Spleen (tissue), 11 donors: ENCODE data around the gene GID8. TPM values are rescaled to one million over a fixed set of nuclear protein-coding genes. Genes with fewer than 3 reads are reported as not detected.

ENCODE experiments used
- DNase-seq: peaks from one replicate; pipeline ENCODE4 v3.0.0-alpha.2; 2020
- H3K27ac ChIP-seq, 8 donors: fragments of 200-600 bp; sonication (generic) in 7 of 8; 1 replicate in 4 of 8; 2 replicates in 4 of 8; pipeline versions ENCODE4 v1.5.0 to v1.8.0; 2016 to 2021; ENCODE audit warnings: inconsistent platforms in 4 of 8, mild to moderate bottlenecking in 4 of 8, moderate library complexity in 1 of 8
- H3K27me3 ChIP-seq, 7 donors: fragments of 200-600 bp; sonication (generic) in 6 of 7; replicated peaks in 1 of 7; 1 replicate in 4 of 7; 2 replicates in 3 of 7; pipeline versions ENCODE4 v1.5.0 to v1.8.0; 2016 to 2021; ENCODE audit warnings: inconsistent platforms in 3 of 7, mild to moderate bottlenecking in 1 of 7
- H3K36me3 ChIP-seq, 6 donors: fragments of 200-600 bp; sonication (generic) in 5 of 6; 1 replicate in 4 of 6; 2 replicates in 2 of 6; pipeline versions ENCODE4 v1.5.0 to v1.8.0; 2016 to 2021; ENCODE audit warnings: inconsistent platforms in 2 of 6
- H3K4me1 ChIP-seq, 6 donors: fragments of 200-600 bp; sonication (generic) in 5 of 6; 1 replicate in 3 of 6; 2 replicates in 3 of 6; pipeline versions ENCODE4 v1.5.0 to v1.8.0; 2016 to 2021; ENCODE audit warnings: inconsistent platforms in 3 of 6
- H3K4me3 ChIP-seq, 8 donors: fragments of 200-600 bp; sonication (generic) in 7 of 8; 1 replicate in 4 of 8; 2 replicates in 4 of 8; pipeline versions ENCODE4 v1.5.0 to v1.8.0; 2016 to 2021; ENCODE audit warnings: inconsistent platforms in 4 of 8, mild to moderate bottlenecking in 4 of 8, moderate library complexity in 2 of 8
- H3K9me3 ChIP-seq, 8 donors: fragments of 200-600 bp; sonication (generic) in 7 of 8; 1 replicate in 4 of 8; 2 replicates in 4 of 8; pipeline versions ENCODE4 v1.5.0 to v1.8.0; 2016 to 2021; ENCODE audit warnings: inconsistent platforms in 4 of 8
- POLR2A ChIP-seq, 3 donors: fragments of 450-650 bp; IDR thresholded peaks; one replicate each; pipeline ENCODE4 v1.5.1; 2017; ENCODE audit warnings: antibody characterized with exemption in 3 of 3, mild to moderate bottlenecking in 1 of 3
- POLR2AphosphoS5 ChIP-seq, 3 donors: sonication (generic); formaldehyde crosslinking; IDR thresholded peaks; one replicate each; pipeline ENCODE4 v1.5.1; 2017; ENCODE audit warnings: antibody characterized with exemption in 3 of 3
- WGBS, 5 donors: extraction: QIAGEN DNeasy Blood & Tissue Kit in 3 of 5; methylation state at CpG; one replicate each; pipeline versions ENCODE4 v1.1.5 to v1.1.7; 2013 to 2018; 5-methylcytosine and 5-hydroxymethylcytosine counted together
- intact Hi-C: fragments of 100-400 bp; cut with DNase I; formaldehyde crosslinking; loops from one replicate; pipeline ENCODE4 v1.15.0; 2023; ENCODE audit warnings: low total_unique reads
- polyA plus RNA-seq, 3 donors: library from polyadenylated mRNA; stranded (reverse); fragments of 200-250 nt; gene quantifications; one replicate each; pipeline ENCODE4 v1.2.1, GENCODE V29; 2013
- total RNA-seq, 7 donors: library from RNA; depleted of rRNA in 3 of 7; stranded (reverse); fragments of >200 nt in 3 of 7; fragmentation: NEBNext Ultra II Directional in 4 of 7; extraction: Animal tissue kit (Norgen Biotek cat#: 25700) in 4 of 7; gene quantifications; one replicate each; pipeline versions ENCODE4 v1.1.0 to v1.2.1, GENCODE V29; 2016 to 2021
- TF ChIP-seq, protein P1 (sequence below), 11 experiments: fragments of 200-600 bp in 7 of 11; fragments of 450-650 bp in 4 of 11; sonication (generic) in 4 of 11; IDR thresholded peaks in 8 of 11; conservative IDR thresholded peaks in 3 of 11; 1 replicate in 7 of 11; 2 replicates in 4 of 11; pipeline versions ENCODE4 v1.4.0 to v1.8.0; 2016 to 2021; ENCODE audit warnings: antibody characterized with exemption in 11 of 11, inconsistent platforms in 4 of 11, mild to moderate bottlenecking in 1 of 11
- donor health status: healthy with polysubstance abuse.
- donor health status: DM: no; HTN: no; CAD: no; lungs with moderate emphysema.
- donor health status: DM: no; HTN: no; CAD: no.
- donor health status: Bipolar disorder and iron deficiency.
- donor health status: healthy.
- donor health status: DM: no; HTN: no; CAD: no.
- donor health status: DM: yes; HTN: yes; CAD: no.

The GID8 gene
- total and polyA plus RNA-seq, 10 donors = 9.7 to 33.3 (median 28.1) TPM

DNA sequence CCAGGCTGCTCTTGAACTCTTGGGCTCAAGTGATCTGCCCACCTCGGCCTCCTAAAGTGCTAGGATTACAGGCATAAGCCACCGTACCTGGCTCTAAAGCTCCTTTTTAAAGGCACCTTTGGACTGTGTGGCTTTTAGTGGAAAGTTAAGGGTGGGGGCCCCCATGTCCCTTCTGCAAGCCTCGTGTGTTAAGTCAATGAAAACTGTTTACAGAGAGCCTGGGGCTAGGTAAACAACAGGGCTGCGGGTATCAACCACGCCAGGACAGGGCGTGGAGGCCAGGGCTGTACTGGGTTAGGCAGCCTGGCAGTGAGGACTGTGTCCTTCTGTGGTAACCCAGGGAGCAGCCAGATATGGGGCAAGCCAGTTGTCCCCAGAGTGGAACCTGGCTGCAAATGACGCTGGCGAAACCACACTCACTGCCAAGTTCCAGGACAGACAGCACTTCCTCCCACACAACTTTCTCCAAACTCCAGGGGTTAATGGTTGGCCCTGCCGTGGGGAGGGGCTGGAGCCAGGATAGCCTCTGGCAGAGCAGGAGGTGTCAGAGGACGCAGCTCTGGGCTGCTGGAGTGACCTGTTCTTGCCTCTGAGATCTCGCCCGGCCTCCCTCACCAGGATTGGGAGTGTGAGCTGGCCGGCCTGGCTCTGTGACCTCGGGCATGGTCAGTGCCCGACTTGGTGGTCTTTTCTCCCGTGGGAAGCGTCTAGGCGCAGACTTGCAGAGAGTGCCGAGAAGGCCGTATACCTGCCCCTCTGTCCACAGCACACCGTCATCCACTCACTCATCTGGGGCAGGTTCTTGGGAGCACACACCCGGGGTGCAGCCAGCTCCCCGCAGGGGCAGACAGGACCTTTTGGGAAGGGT lies 17.8 kb downstream of the GID8 start:
- no peaks in the 10 kb centered on the region for H3K27me3 ChIP-seq
- intact Hi-C loops = no loop called here

DNA sequence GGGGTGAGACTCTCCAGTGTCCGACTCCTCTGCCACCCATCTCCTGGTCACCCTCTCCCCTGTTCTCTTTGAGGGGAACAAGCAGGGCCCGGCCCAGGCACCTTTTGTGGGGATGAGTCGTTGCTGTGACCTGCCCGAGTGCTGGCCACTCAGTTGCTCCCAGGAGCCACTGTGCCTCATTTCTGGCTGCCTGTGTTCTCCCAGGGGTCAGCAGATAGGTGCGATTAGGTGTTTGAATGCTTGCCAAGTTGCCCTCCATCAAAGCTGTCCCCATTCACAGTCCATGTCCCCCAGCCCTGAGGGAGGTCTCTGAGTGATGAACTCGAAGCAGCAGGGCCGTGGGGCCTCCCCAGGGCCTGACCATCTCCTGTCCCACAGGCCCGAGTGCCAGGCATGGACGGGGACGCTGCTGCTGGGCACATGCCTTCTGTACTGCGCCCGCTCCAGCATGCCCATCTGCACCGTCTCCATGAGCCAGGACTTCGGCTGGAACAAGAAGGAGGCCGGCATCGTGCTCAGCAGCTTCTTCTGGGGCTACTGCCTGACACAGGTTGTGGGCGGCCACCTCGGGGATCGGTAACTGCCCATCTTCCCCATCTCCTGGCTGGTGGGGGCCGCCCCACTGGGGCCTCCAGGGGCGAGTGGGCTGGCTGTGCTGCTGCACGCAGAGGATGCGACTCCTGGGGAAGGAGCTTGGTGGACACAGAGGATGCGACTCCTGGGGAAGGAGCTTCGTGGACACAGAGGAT lies 18.6 kb downstream of the GID8 start:
- TF ChIP-seq POLR2AphosphoS5 (IDR thresholded peaks at IDR 0.05) (no peak), POLR2A (IDR thresholded peaks at IDR 0.05) (no peak)
- TF ChIP-seq, protein P1, sequence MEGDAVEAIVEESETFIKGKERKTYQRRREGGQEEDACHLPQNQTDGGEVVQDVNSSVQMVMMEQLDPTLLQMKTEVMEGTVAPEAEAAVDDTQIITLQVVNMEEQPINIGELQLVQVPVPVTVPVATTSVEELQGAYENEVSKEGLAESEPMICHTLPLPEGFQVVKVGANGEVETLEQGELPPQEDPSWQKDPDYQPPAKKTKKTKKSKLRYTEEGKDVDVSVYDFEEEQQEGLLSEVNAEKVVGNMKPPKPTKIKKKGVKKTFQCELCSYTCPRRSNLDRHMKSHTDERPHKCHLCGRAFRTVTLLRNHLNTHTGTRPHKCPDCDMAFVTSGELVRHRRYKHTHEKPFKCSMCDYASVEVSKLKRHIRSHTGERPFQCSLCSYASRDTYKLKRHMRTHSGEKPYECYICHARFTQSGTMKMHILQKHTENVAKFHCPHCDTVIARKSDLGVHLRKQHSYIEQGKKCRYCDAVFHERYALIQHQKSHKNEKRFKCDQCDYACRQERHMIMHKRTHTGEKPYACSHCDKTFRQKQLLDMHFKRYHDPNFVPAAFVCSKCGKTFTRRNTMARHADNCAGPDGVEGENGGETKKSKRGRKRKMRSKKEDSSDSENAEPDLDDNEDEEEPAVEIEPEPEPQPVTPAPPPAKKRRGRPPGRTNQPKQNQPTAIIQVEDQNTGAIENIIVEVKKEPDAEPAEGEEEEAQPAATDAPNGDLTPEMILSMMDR (IDR thresholded peaks at IDR 0.05 in 8 of 11, conservative IDR thresholded peaks at IDR 0.05 in 3 of 11) = no peak
- peaks cover 0 to 50% (median 5%) of the 10 kb centered on the region in 6 donors for H3K36me3 ChIP-seq
- WGBS, 5 donors = 86 to 96% (median 94%) methylated on average over 16 to 25 of the region's 25 CpGs
- intact Hi-C loops = no loop called here
- no peaks in the 10 kb centered on the region for H3K9me3 ChIP-seq
- H3K27me3 ChIP-seq = no peaks in the 10 kb centered on the region
- H3K27ac ChIP-seq = no peak overlapping the region
- H3K4me3 ChIP-seq = no peak overlapping the region
- peaks cover 22 to 67% (median 49%) of the 10 kb centered on the region in 6 donors for H3K4me1 ChIP-seq
- peak; percentile 71 for DNase-seq

More for the DNA sequence above, 17.8 kb downstream of the GID8 start:
- Histone ChIP-seq H3K36me3 (peaks cover 0 to 50% (median 5%) of the 10 kb centered on the region in 6 donors), H3K27ac (peak overlapping the region in 2 of 8 donors; percentile 84 to 87), H3K4me1 (peaks cover 22 to 75% (median 51%) of the 10 kb centered on the region in 6 donors), H3K9me3 (no peaks in the 10 kb centered on the region), H3K4me3 (no peak overlapping the region)
- TF ChIP-seq POLR2AphosphoS5 (IDR thresholded peaks at IDR 0.05) = no peak
- TF ChIP-seq, protein P1 (IDR thresholded peaks at IDR 0.05 in 8 of 11, conservative IDR thresholded peaks at IDR 0.05 in 3 of 11) = no peak
- TF ChIP-seq POLR2A (IDR thresholded peaks at IDR 0.05) = no peak
- peak; percentile 76 for DNase-seq
- WGBS, 5 donors = 74 to 86% (median 79%) methylated on average over 13 to 23 of the region's 23 CpGs

DNA sequence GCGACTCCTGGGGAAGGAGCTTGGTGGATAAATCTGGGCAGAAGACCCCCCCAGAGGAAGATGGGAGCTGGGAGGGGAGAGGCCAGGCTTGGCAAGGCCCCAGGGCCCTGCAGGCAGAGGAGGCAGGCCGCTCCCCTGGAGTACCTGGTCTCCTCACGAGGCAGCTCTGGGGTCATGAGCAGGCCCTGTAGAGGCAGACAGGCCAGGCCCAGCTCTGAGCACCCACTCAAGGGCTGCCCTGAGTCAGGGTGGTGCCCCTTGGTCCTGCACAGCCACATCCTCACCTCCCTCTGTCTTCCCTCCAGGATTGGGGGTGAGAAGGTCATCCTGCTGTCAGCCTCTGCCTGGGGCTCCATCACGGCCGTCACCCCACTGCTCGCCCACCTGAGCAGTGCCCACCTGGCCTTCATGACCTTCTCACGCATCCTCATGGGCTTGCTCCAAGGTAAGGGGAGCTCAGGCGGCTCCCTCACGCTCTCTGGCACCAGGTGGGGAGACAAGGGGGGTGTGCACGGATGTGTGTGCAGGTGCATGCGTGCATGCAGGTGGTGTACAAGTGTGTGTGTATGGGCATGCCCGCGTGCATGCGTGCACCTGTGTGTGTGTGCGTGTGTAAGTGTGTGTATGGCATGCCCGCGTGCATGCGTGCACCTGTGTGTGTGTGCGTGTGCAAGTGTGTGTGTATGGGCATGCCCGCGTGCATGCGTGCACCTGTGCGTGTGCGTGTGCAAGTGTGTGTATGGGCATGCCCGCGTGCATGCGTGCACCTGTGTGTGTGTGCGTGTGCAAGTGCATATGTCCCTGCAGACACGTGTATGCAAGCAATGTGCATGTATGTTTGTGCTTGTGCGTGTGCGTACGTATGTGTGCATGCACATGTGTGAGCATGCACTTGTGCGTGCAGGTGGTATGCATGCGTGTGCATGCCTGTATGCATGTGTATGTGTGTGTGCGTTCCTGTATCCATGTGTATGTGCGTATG lies 19.5 kb downstream of the GID8 start:
- Histone ChIP-seq H3K27ac (no peak overlapping the region), H3K4me3 (no peak overlapping the region), H3K9me3 (no peaks in the 10 kb centered on the region), H3K36me3 (peaks cover 0 to 58% (median 9%) of the 10 kb centered on the region in 6 donors), H3K27me3 (no peaks in the 10 kb centered on the region), H3K4me1 (peaks cover 17 to 58% (median 41%) of the 10 kb centered on the region in 6 donors)
- intact Hi-C loops = no loop called here
- peak; percentile 65 for DNase-seq
- 91 to 97% (median 96%) methylated on average over 26 to 36 of the region's 36 CpGs for WGBS, 5 donors
- TF ChIP-seq, protein P1 (IDR thresholded peaks at IDR 0.05 in 8 of 11, conservative IDR thresholded peaks at IDR 0.05 in 3 of 11) = no peak
- TF ChIP-seq POLR2A (IDR thresholded peaks at IDR 0.05) (no peak), POLR2AphosphoS5 (IDR thresholded peaks at IDR 0.05) (no peak)
